Measurements from ENCODE around the gene IL34.
"Not testable (repeated sequence)": the region's sequence is repeated elsewhere in the genome, so short reads cannot be mapped to it uniquely, and the experiment has no call there.

The IL34 gene

DNA sequence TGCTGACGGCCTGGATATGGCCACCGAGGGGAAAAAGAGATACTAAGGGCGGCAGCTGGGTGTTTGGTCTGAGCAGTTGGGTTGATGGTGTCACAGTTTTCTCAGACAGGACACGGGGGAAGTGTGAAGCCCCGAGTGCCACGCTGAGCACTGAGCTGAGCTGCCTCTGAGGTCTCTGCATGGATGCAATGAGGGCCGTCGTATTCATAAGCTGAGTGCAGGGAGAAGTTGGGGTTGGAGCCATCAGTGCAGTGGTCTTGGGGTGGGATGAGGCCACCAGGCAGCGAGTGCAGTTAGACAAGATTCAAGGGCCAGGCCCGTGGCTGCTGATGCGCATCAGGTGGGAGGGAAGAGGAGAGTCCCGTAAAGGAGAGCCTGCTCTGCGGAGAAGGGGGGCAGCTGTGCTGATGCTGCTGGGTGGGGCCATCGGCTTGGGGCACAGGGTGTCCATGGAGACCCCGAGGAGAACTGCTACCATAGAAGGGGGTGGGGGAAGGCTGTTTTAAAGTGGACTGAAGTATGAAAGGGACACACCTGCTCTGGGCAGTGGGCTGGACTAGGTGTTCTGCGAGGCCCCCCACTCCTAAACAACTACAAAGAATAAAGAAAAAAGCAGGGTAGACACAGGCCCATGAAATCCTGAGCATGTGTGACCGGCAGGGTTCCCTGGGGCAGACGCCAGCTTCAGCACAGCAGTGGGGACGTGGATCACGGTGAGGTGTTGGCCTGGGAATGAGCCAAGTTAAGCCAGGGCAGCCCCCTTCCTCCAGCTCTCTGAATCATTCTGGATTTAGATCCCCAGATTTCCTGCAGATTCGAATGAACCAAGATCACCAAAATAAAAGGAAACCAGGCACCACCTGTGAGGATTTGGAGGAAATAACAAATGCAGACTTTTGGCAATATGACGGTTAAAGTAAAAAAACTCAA, 19.7 kb downstream of the IL34 start:
- no peak for DNase-seq
- no peaks in the 10 kb centered on the region for H3K79me2 ChIP-seq (ENCODE audit: low read length)
- no peak overlapping the region for H2AFZ ChIP-seq (ENCODE audit: low read length)
- H3K27me3 ChIP-seq (replicated peaks; ENCODE audit: insufficient read depth, low read length): no peaks in the 10 kb centered on the region
- no peaks in the 10 kb centered on the region for H3F3A ChIP-seq (ENCODE audit: insufficient read depth, low read length)
- no peaks in the 10 kb centered on the region for H3K36me3 ChIP-seq (replicated peaks; ENCODE audit: insufficient read depth, low read length)
- H3K27ac ChIP-seq (ENCODE audit: low read length): no peak overlapping the region
- H3K4me1 ChIP-seq (ENCODE audit: low read length): no peaks in the 10 kb centered on the region
- no peak overlapping the region for H3K9ac ChIP-seq (ENCODE audit: low read length)
- TF ChIP-seq EZH2 (optimal IDR thresholded peaks at IDR 0.05; ENCODE audit: low read depth, low read length) (no peak), EZH2phosphoT487 (IDR thresholded peaks at IDR 0.05; ENCODE audit: low read length) (no peak)
- TF ChIP-seq, protein P1, sequence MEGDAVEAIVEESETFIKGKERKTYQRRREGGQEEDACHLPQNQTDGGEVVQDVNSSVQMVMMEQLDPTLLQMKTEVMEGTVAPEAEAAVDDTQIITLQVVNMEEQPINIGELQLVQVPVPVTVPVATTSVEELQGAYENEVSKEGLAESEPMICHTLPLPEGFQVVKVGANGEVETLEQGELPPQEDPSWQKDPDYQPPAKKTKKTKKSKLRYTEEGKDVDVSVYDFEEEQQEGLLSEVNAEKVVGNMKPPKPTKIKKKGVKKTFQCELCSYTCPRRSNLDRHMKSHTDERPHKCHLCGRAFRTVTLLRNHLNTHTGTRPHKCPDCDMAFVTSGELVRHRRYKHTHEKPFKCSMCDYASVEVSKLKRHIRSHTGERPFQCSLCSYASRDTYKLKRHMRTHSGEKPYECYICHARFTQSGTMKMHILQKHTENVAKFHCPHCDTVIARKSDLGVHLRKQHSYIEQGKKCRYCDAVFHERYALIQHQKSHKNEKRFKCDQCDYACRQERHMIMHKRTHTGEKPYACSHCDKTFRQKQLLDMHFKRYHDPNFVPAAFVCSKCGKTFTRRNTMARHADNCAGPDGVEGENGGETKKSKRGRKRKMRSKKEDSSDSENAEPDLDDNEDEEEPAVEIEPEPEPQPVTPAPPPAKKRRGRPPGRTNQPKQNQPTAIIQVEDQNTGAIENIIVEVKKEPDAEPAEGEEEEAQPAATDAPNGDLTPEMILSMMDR (IDR thresholded peaks at IDR 0.05; ENCODE audit: low read length): no peak
- no peaks in the 10 kb centered on the region for H4K20me1 ChIP-seq (ENCODE audit: insufficient read depth, low read length)
- H3K4me3 ChIP-seq (ENCODE audit: low read length): no peak overlapping the region
- no peak overlapping the region for H3K4me2 ChIP-seq (ENCODE audit: low read depth, low read length)
- H3K9me2 ChIP-seq (replicated peaks; ENCODE audit: insufficient read depth, low read length): no peaks in the 10 kb centered on the region
- H3K9me3 ChIP-seq (replicated peaks; ENCODE audit: insufficient read depth, low read length): no peaks in the 10 kb centered on the region

DNA sequence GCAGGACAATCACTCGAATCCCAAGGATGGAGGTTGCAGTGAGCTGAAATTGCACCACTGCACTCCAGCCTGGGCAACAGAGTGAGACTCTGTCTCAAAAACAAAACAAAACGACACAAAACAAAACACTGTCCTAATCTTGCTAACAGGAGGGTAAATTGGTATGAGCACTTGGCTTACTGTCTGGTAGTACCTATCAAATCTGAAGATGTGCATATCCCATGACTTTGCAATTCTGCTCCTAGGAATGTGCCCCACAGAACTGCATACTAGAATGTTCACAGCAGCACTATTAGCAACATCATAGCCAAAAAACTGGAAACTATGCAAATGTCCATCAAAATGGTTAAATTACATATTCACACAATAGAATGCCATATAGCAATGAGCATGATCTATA, 23.8 kb downstream of the IL34 start:
- no peak overlapping the region for H3K27ac ChIP-seq (ENCODE audit: low read length)
- H3K9ac ChIP-seq (ENCODE audit: low read length): no peak overlapping the region
- H4K20me1 ChIP-seq (ENCODE audit: insufficient read depth, low read length): no peaks in the 10 kb centered on the region
- H3K4me2 ChIP-seq (ENCODE audit: low read depth, low read length): no peak overlapping the region
- no peaks in the 10 kb centered on the region for H3K27me3 ChIP-seq (replicated peaks; ENCODE audit: insufficient read depth, low read length)
- no peak overlapping the region for H2AFZ ChIP-seq (ENCODE audit: low read length)
- no peaks in the 10 kb centered on the region for H3K4me1 ChIP-seq (ENCODE audit: low read length)
- no peak for DNase-seq
- no peaks in the 10 kb centered on the region for H3K9me3 ChIP-seq (replicated peaks; ENCODE audit: insufficient read depth, low read length)
- no peaks in the 10 kb centered on the region for H3K36me3 ChIP-seq (replicated peaks; ENCODE audit: insufficient read depth, low read length)
- no peak overlapping the region for H3K4me3 ChIP-seq (ENCODE audit: low read length)
- H3F3A ChIP-seq (ENCODE audit: insufficient read depth, low read length): no peaks in the 10 kb centered on the region
- H3K79me2 ChIP-seq (ENCODE audit: low read length): no peaks in the 10 kb centered on the region
- no peaks in the 10 kb centered on the region for H3K9me2 ChIP-seq (replicated peaks; ENCODE audit: insufficient read depth, low read length)
- TF ChIP-seq EZH2 (optimal IDR thresholded peaks at IDR 0.05; ENCODE audit: low read depth, low read length): no peak

DNA sequence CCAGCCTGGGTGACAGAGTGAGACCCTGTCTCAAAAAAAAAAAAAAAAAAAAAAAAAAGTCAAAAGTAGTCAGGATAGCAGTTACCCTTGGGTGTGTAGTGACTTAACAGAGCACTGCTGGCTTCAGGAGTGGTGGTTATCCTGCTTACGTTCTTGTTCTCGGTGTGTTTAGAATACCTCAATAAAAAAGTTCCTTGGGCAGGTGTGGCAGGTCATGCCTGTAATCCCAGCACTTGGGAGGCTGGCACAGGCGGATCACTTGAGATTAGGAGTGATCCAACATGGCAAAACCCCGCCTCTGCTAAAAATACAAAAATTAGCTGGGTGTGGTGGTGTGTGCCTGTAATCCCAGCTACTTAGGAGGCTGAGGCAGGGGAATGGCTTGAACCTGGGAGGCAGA, 24.6 kb downstream of the IL34 start:
- not testable (repeated sequence) for H3K79me2 ChIP-seq (ENCODE audit: low read length); H3K36me3 ChIP-seq (replicated peaks; ENCODE audit: insufficient read depth, low read length); H3K9me3 ChIP-seq (replicated peaks; ENCODE audit: insufficient read depth, low read length); H3K4me1 ChIP-seq (ENCODE audit: low read length); H2AFZ ChIP-seq (ENCODE audit: low read length); H3K9ac ChIP-seq (ENCODE audit: low read length); H3K27ac ChIP-seq (ENCODE audit: low read length); H3K4me3 ChIP-seq (ENCODE audit: low read length); H3K9me2 ChIP-seq (replicated peaks; ENCODE audit: insufficient read depth, low read length); H3K27me3 ChIP-seq (replicated peaks; ENCODE audit: insufficient read depth, low read length); H3K4me2 ChIP-seq (ENCODE audit: low read depth, low read length); H3F3A ChIP-seq (ENCODE audit: insufficient read depth, low read length); DNase-seq; H4K20me1 ChIP-seq (ENCODE audit: insufficient read depth, low read length)

DNA sequence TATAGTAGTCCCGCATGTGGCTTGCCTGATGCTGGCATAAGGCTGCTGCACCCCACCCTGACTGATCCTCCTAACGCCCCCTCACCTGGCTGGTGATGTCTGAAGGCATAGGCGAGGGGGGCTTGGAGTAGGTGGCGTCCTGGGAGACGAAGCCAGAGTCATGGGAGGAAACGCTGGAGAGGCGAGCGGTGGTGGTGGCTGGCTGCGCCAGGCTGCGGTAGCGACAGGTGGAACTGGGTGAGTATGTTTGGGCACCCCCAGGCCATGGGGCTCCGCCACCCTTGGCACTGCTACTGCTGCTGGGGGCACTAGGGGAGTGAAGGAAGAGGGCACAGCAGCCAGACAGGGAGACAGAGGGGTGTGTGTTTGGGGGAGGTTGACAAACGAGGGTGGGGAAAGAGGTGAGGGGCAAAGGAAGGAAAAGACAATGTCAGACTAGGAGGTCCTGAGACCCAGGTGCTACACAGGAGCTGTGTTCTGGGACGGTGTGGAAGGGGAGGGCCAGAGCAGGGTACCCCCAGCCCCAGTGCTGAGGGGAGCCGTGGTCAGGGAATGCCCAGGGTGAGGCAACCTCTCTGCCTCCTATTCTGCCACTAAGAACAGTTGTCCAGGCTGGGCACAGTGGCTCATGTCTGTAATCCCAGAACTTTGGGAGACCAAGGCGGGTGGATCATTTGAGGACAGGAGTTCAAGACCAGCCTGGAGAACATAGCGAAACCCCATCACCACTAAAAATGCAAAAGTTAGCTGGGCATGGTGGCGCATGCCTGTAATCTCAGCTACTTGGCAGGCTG, 28.1 kb downstream of the IL34 start:
- no peak for TF ChIP-seq EZH2phosphoT487 (IDR thresholded peaks at IDR 0.05; ENCODE audit: low read length)
- TF ChIP-seq, protein P1 (IDR thresholded peaks at IDR 0.05; ENCODE audit: low read length): no peak
- TF ChIP-seq EZH2 (optimal IDR thresholded peaks at IDR 0.05; ENCODE audit: low read depth, low read length): no peak
- H3F3A ChIP-seq (ENCODE audit: insufficient read depth, low read length): no peaks in the 10 kb centered on the region
- no peak overlapping the region for H3K4me3 ChIP-seq (ENCODE audit: low read length)
- H3K9me2 ChIP-seq (replicated peaks; ENCODE audit: insufficient read depth, low read length): no peaks in the 10 kb centered on the region
- H3K27me3 ChIP-seq (replicated peaks; ENCODE audit: insufficient read depth, low read length): no peaks in the 10 kb centered on the region
- no peaks in the 10 kb centered on the region for H3K4me1 ChIP-seq (ENCODE audit: low read length)
- H3K27ac ChIP-seq (ENCODE audit: low read length): no peak overlapping the region
- no peaks in the 10 kb centered on the region for H3K36me3 ChIP-seq (replicated peaks; ENCODE audit: insufficient read depth, low read length)
- no peak overlapping the region for H3K4me2 ChIP-seq (ENCODE audit: low read depth, low read length)
- no peaks in the 10 kb centered on the region for H3K9me3 ChIP-seq (replicated peaks; ENCODE audit: insufficient read depth, low read length)
- no peak for DNase-seq
- no peak overlapping the region for H3K9ac ChIP-seq (ENCODE audit: low read length)
- H4K20me1 ChIP-seq (ENCODE audit: insufficient read depth, low read length): no peaks in the 10 kb centered on the region
- H3K79me2 ChIP-seq (ENCODE audit: low read length): no peaks in the 10 kb centered on the region
- no peak overlapping the region for H2AFZ ChIP-seq (ENCODE audit: low read length)
